Naive thymus-derived CD4-positive, alpha-beta T cell (primary cell): ENCODE data around the gene C2orf49. TPM values are rescaled to one million over a fixed set of nuclear protein-coding genes. Genes with fewer than 3 reads are reported as not detected.

Experiments used
- ATAC-seq: fragments of 150-1000 bp; cut with Tn5 transposase; 2 replicates; pipeline ENCODE4 v1.10.0; 2021; ENCODE audit warnings: mild to moderate bottlenecking, moderate library complexity
- CTCF ChIA-PET: fragments of 350-600 bp; sonication (Branson Sonifier 250); formaldehyde crosslinking; loops from one replicate; lab custom pipeline; 2021; ENCODE audit warnings: antibody characterized with exemption; lab: Charles Lee
- POLR2A ChIA-PET: fragments of 350-600 bp; sonication (Branson Sonifier 250); formaldehyde crosslinking; loops from one replicate; lab custom pipeline; 2021; ENCODE audit warnings: antibody characterized with exemption, inconsistent platforms; lab: Charles Lee
- DNase-seq, 9 donors: peaks; one replicate each; pipeline versions ENCODE4 v3.0.0 to v3.0.0-alpha.2; 2020 to 2022; ENCODE audit warnings: mixed read lengths in 1 of 9
- H3K27ac ChIP-seq: one replicate; pipeline ENCODE4 v1.7.0; 2013; ENCODE audit warnings: mild to moderate bottlenecking, low read depth, low read length, moderate library complexity
- H3K27me3 ChIP-seq, 2 donors: one replicate each; pipeline ENCODE4 v1.7.0; 2013; ENCODE audit warnings: low read length in 2 of 2, mild to moderate bottlenecking in 2 of 2, moderate library complexity in 2 of 2; ENCODE audit not compliant: control insufficient read depth in 2 of 2, insufficient read depth in 2 of 2
- H3K36me3 ChIP-seq, 3 experiments: 1 replicate in 2 of 3; 2 replicates in 1 of 3; pipeline ENCODE4 v1.7.0; 2013; ENCODE audit warnings: low read length in 3 of 3, mild to moderate bottlenecking in 3 of 3, moderate library complexity in 1 of 3; ENCODE audit not compliant: insufficient read depth in 3 of 3, control insufficient read depth in 2 of 3
- H3K4me1 ChIP-seq, 2 donors: one replicate each; pipeline ENCODE4 v1.7.0; 2013; ENCODE audit warnings: low read length in 2 of 2, mild to moderate bottlenecking in 2 of 2, moderate library complexity in 1 of 2; ENCODE audit not compliant: control insufficient read depth in 2 of 2, insufficient read depth in 2 of 2
- H3K4me3 ChIP-seq: 2 replicates; pipeline ENCODE4 v1.7.0; 2013; ENCODE audit warnings: mild to moderate bottlenecking, low read length
- H3K9me3 ChIP-seq, 3 experiments: 1 replicate in 2 of 3; 2 replicates in 1 of 3; pipeline ENCODE4 v1.7.0; 2013; ENCODE audit warnings: low read length in 3 of 3; ENCODE audit not compliant: control insufficient read depth in 2 of 3
- H3K27ac Mint-ChIP-seq, 9 donors: one replicate each; pipeline ENCODE4 v1.8.0; 2020 to 2022; ENCODE audit warnings: mixed read lengths in 9 of 9, mild to moderate bottlenecking in 8 of 9, moderate library complexity in 5 of 9, inconsistent platforms in 2 of 9
- H3K27me3 Mint-ChIP-seq, 5 donors: one replicate each; pipeline ENCODE4 v1.8.0; 2021 to 2022; ENCODE audit warnings: mixed read lengths in 5 of 5, mild to moderate bottlenecking in 1 of 5
- H3K36me3 Mint-ChIP-seq, 5 donors: one replicate each; pipeline ENCODE4 v1.8.0; 2020 to 2022; ENCODE audit warnings: mixed read lengths in 5 of 5, mild to moderate bottlenecking in 3 of 5, inconsistent platforms in 1 of 5
- H3K4me1 Mint-ChIP-seq, 7 donors: one replicate each; pipeline ENCODE4 v1.8.0; 2020 to 2022; ENCODE audit warnings: mixed read lengths in 7 of 7, mild to moderate bottlenecking in 3 of 7, inconsistent platforms in 1 of 7
- H3K4me3 Mint-ChIP-seq, 10 donors: one replicate each; pipeline ENCODE4 v1.8.0; 2020 to 2022; ENCODE audit warnings: mild to moderate bottlenecking in 10 of 10, mixed read lengths in 10 of 10, moderate library complexity in 6 of 10, inconsistent platforms in 2 of 10
- H3K9me3 Mint-ChIP-seq, 11 donors: one replicate each; pipeline ENCODE4 v1.8.0; 2020 to 2022; ENCODE audit warnings: mixed read lengths in 11 of 11, mild to moderate bottlenecking in 4 of 11, inconsistent platforms in 1 of 11, moderate library complexity in 1 of 11
- intact Hi-C, 2 donors: fragments of 100-400 bp; cut with micrococcal nuclease; formaldehyde crosslinking; loops; one replicate each; pipeline ENCODE4 v1.15.1; 2023
- polyA plus RNA-seq, 2 donors: library from polyadenylated mRNA; unstranded; fragments of 300-500 nt; fragmentation: Illumina TruSeq; gene quantifications; one replicate each; pipeline ENCODE4 v1.2.3, GENCODE V29; 2021
- total RNA-seq, 6 experiments: library from RNA in 5 of 6; stranded (reverse) in 5 of 6; gene quantifications; 1 replicate in 5 of 6; 2 replicates in 1 of 6; pipeline ENCODE4 v1.2.3 and lab custom pipeline; 2021 to 2026

The C2orf49 gene
- total and polyA plus RNA-seq, 7 experiments from 2014 or later, result 9.7 to 30.8 (median 19.9) TPM

DNA sequence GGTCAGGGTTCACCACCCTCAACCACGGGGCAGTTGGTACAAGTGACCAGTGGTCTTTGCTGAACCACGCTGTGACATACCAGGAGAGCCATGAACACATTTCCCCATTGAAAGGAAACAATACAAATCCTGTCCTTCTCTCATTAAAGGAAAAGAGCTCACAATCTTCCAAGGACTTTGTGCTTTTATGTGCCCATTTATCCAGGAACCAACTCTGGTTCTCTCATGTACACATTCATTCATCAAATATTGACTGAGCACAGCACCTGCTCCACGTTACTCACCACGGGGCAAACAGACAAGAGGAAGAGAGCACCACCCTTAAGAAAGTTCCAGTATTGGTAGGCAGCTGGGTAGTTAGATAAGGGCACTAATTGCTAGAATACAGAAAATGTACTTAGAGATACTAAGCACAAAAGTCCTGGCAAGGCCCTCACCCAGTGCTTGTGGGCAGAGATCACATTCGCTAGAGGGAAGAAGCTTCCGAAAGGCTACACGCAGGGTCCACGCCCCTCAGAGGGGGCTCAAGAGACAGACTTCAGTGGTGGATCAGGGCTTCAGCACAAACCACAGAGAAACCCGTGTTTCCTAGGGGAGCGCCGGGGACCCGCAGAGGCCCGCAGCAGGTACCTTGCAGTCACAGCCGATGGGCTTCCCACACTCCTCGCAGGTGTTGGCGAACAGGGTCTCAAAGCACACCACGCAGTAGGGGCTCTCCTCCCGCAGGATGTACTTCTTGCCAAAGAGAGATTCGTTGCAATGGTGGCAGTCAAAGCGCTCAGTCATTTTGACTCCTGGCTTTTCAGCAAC lies 48.6 kb downstream of the C2orf49 start:
- H3K27me3 ChIP-seq, result no peaks in the 10 kb centered on the region
- ChIA-PET POLR2A (no interaction called here), CTCF (no interaction called here)
- intact Hi-C loops, result no loop called here
- ATAC-seq (no peak), DNase-seq (no peak)
- Mint-ChIP-seq H3K4me3 (no peak overlapping the region), H3K27ac (peak overlapping the region in 1 of 9 donors; percentile 13), H3K9me3 (no peaks in the 10 kb centered on the region), H3K4me1 (peaks cover 0 to 3% (median 0%) of the 10 kb centered on the region in 7 donors), H3K27me3 (no peaks in the 10 kb centered on the region), H3K36me3 (peaks cover 0 to 14% (median 0%) of the 10 kb centered on the region in 5 donors)
- H3K27ac ChIP-seq, result no peak overlapping the region
- H3K4me3 ChIP-seq, result no peak overlapping the region
- no peaks in the 10 kb centered on the region for H3K36me3 ChIP-seq
- H3K9me3 ChIP-seq, result no peaks in the 10 kb centered on the region
- no peaks in the 10 kb centered on the region for H3K4me1 ChIP-seq

DNA sequence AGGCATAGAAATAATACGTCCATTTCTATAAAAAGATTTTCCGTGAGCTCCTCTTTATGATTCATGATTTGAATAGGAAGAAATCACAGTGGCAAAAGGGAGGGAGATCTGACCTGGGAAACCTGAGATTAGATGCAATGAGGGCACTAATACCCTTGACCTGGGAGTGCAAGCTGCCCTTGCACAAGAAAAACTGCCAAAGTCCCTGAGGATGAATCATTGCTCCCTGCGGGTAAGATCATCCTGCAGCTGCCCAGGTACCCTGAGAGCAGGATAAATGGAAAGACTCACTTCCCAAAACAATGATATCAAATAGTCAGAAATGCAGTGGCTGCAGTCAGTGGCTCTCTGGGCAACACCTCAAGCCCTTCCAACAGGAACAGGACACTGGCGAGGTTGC lies 49.9 kb downstream of the C2orf49 start:
- peaks cover 0 to under 1% (median 0%) of the 10 kb centered on the region in 5 donors for H3K27me3 Mint-ChIP-seq
- Histone ChIP-seq H3K36me3 (no peaks in the 10 kb centered on the region), H3K4me3 (no peak overlapping the region), H3K27ac (no peak overlapping the region), H3K9me3 (no peaks in the 10 kb centered on the region), H3K4me1 (no peaks in the 10 kb centered on the region), H3K27me3 (no peaks in the 10 kb centered on the region)
- ATAC-seq (no peak), DNase-seq (no peak)
- H3K27ac Mint-ChIP-seq, result no peak overlapping the region
- no peak overlapping the region for H3K4me3 Mint-ChIP-seq
- intact Hi-C loops, result no loop called here
- ChIA-PET CTCF (no interaction called here), POLR2A (no interaction called here)
- peaks cover 0 to 1% (median 0%) of the 10 kb centered on the region in 7 donors for H3K4me1 Mint-ChIP-seq
- peaks cover 0 to 14% (median 0%) of the 10 kb centered on the region in 5 donors for H3K36me3 Mint-ChIP-seq
- no peaks in the 10 kb centered on the region for H3K9me3 Mint-ChIP-seq

DNA sequence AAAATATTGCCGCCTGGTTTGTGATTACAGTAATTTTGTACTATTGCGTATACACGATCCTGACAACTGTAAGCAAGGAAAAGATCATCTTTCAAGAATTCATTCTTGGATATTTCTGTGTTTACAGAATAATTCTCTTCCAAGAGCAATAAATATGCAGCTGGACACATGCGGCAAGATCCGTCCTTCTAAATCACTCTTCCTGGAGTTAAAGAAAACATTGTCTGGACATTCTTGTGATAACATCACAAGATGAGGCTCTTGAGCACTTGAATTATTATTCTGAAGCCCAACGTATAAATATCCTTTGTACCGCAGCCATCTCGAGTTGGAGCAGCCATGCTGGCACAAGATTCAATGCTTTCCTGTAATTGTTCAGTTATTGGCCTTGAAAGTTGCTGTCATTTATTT lies 51.6 kb downstream of the C2orf49 start:
- H3K9me3 ChIP-seq, result no peaks in the 10 kb centered on the region
- H3K36me3 Mint-ChIP-seq, result peaks cover 0 to 11% (median 0%) of the 10 kb centered on the region in 5 donors
- H3K4me3 Mint-ChIP-seq, result no peak overlapping the region
- intact Hi-C loops, result no loop called here
- H3K27ac ChIP-seq, result no peak overlapping the region
- H3K27me3 Mint-ChIP-seq, result peaks cover 0 to 3% (median 0%) of the 10 kb centered on the region in 5 donors
- H3K4me3 ChIP-seq, result no peak overlapping the region
- peaks cover 0 to 1% (median 0%) of the 10 kb centered on the region in 7 donors for H3K4me1 Mint-ChIP-seq
- DNase-seq (no peak), ATAC-seq (no peak)
- H3K27me3 ChIP-seq, result no peaks in the 10 kb centered on the region
- POLR2A ChIA-PET, result interaction anchor here (0.8 kb wide), 1 partner anchor 59 kb away, joined by 3 read pairs; no protein-coding TSS in a partner anchor
- no peaks in the 10 kb centered on the region for H3K4me1 ChIP-seq
- H3K27ac Mint-ChIP-seq, result no peak overlapping the region
- no peaks in the 10 kb centered on the region for H3K9me3 Mint-ChIP-seq
- no peaks in the 10 kb centered on the region for H3K36me3 ChIP-seq
- CTCF ChIA-PET, result no interaction called here

DNA sequence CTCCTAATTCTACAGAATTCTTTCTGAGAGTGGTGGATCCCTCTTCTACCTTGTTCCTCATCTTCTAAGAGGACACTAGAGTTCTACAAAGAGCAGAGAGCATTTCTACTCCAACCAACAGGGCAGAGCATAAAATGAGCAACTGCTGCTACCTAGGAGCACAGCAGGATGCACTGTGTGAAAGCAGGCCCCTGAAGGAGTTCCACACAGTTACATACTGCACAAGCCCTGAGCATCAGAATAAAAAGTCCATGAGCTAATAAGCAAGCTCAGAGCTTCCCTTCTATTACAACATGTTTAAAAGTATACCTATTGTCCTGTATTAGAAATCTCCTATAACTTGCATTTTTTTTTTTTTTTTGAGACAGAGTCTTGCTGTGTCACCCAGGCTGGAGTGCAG lies 53.1 kb downstream of the C2orf49 start:
- Mint-ChIP-seq H3K27ac (no peak overlapping the region), H3K4me3 (no peak overlapping the region), H3K9me3 (no peaks in the 10 kb centered on the region), H3K27me3 (peaks cover 0 to 6% (median 0%) of the 10 kb centered on the region in 5 donors), H3K4me1 (peaks cover 0 to 1% (median 0%) of the 10 kb centered on the region in 7 donors), H3K36me3 (peaks cover 0 to 4% (median 0%) of the 10 kb centered on the region in 5 donors)
- Histone ChIP-seq H3K4me1 (no peaks in the 10 kb centered on the region), H3K27me3 (no peaks in the 10 kb centered on the region), H3K4me3 (no peak overlapping the region), H3K9me3 (no peaks in the 10 kb centered on the region), H3K36me3 (no peaks in the 10 kb centered on the region), H3K27ac (no peak overlapping the region)
- DNase-seq (no peak), ATAC-seq (no peak)
- ChIA-PET POLR2A (no interaction called here), CTCF (no interaction called here)
- intact Hi-C loops, result no loop called here

DNA sequence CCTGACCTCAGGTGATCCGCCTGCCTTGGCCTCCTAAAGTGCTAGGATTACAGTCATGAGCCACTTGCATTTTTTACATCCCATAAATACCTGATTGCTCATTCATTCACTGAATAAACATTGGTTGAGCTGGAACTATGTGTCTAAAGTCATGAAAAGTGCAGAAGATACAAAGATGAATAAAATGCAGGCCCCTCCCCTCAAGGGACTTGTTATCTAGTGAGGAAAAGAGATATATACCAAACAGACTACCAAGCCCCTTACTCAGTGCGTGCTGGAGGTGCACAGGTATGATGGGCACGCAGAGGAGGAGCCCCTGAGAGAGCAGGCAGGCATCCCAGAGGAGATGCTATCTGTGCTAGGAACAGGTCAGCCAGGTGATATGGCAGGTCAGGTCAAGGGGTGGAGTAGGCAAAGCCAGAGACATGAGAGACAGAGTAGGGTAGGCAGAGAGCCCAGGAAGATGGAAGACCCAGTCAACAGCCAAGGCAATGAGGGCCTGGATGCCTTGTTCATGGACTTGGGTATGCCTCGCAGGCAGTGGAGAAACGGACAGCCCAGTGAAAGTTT lies 53.8 kb downstream of the C2orf49 start:
- Histone ChIP-seq H3K27ac (no peak overlapping the region), H3K4me3 (no peak overlapping the region), H3K27me3 (no peaks in the 10 kb centered on the region), H3K4me1 (no peaks in the 10 kb centered on the region), H3K9me3 (no peaks in the 10 kb centered on the region), H3K36me3 (no peaks in the 10 kb centered on the region)
- Mint-ChIP-seq H3K4me1 (peaks cover 0 to 4% (median 0%) of the 10 kb centered on the region in 7 donors), H3K27ac (no peak overlapping the region), H3K9me3 (no peaks in the 10 kb centered on the region), H3K27me3 (peaks cover 0 to 7% (median 0%) of the 10 kb centered on the region in 5 donors), H3K36me3 (no peaks in the 10 kb centered on the region), H3K4me3 (peak overlapping the region in 1 of 10 donors; percentile 27)
- ATAC-seq (no peak), DNase-seq (no peak)
- ChIA-PET CTCF (no interaction called here), POLR2A (no interaction called here)
- intact Hi-C loops, result no loop called here

DNA sequence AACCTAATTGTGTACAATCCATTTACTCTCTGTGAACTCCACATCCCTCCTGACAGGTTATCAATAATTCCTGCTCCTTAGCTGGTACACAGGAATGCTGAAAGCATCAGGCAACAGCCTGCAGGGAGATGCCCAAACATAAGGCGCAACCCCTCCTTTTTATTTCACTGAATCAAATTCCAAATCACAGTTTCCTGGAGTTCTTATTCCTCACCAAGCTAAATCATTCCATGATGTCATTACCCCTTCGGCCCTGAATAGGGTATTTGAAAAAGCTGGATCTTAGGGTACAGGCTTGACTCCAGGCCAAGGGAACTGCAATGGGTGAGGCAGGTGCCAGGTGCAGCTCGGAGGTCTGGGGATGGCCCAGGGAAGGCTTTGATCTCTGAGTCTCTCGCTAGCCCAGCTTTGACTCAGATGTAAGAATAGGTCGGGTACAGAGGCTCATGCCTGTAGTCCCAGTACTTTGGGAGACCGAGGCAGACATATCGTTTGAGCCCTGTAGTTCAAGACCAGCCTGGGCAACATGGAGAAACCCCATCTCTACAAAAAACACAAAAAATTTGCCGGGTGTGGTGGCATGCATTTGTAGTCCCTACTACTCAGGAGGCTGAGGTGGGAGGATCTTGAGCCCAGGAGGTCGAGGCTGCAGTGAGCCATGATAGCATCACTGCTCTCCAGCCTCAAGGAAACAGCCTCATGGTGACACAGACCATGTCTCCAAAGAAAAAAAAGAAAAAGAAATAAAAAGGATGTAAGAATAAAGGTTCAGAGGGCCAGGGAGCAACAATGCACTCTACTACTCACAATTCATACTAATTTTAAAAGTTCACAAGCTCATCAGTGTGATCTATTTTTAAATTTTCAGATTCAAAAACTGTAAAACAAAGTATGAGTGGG lies 54.7 kb downstream of the C2orf49 start:
- intact Hi-C loops, result no loop called here
- ChIA-PET CTCF (interaction anchor here (0.6 kb wide), 1 partner anchor 795 kb away, joined by 3 read pairs; no protein-coding TSS in a partner anchor), POLR2A (no interaction called here)
- Histone ChIP-seq H3K4me1 (no peaks in the 10 kb centered on the region), H3K36me3 (no peaks in the 10 kb centered on the region), H3K27me3 (no peaks in the 10 kb centered on the region), H3K27ac (no peak overlapping the region), H3K9me3 (no peaks in the 10 kb centered on the region), H3K4me3 (no peak overlapping the region)
- ATAC-seq (no peak), DNase-seq (no peak)
- Mint-ChIP-seq H3K4me1 (peaks cover 0 to 4% (median 0%) of the 10 kb centered on the region in 7 donors), H3K36me3 (peaks cover 0 to 2% (median 0%) of the 10 kb centered on the region in 5 donors), H3K9me3 (no peaks in the 10 kb centered on the region), H3K4me3 (no peak overlapping the region), H3K27ac (peak overlapping the region in 1 of 9 donors; percentile 11), H3K27me3 (peaks cover 0 to 12% (median under 1%) of the 10 kb centered on the region in 5 donors)
